ENCODE results near the gene ITPK1. TPM values are rescaled to one million over a fixed set of nuclear protein-coding genes. Genes with fewer than 3 reads are reported as not detected.

The ITPK1 gene
- polyA plus RNA-seq, 1 donor from 2014 or later = 43.1 TPM

DNA sequence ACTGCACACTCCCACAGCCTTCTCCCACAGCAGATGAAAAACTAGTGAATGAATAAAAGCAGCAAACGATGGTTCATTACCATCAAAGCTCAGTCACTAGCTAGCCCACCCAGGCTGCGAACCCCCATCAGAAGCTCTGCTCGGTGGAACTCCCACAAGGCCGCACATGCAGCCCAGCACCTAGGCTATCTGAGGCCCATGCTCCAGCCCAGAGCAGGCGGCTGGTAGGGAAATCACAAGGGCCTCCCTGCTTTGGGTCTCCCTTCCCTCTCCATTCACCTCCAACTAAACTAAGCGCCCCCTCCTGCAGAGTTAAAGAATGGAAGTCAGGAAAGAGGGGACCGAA, 69.0 kb downstream of the ITPK1 start:
- Mint-ChIP-seq H3K9me3 (no peaks in the 10 kb centered on the region), H3K36me3 (peaks cover 2% of the 10 kb centered on the region), H3K27ac (no peak overlapping the region), H3K4me1 (peaks cover 38 to 41% (median 40%) of the 10 kb centered on the region in 3 donors), H3K27me3 (peaks cover 2% of the 10 kb centered on the region), H3K4me3 (peak overlapping the region in 1 of 4 donors; percentile 57)

DNA sequence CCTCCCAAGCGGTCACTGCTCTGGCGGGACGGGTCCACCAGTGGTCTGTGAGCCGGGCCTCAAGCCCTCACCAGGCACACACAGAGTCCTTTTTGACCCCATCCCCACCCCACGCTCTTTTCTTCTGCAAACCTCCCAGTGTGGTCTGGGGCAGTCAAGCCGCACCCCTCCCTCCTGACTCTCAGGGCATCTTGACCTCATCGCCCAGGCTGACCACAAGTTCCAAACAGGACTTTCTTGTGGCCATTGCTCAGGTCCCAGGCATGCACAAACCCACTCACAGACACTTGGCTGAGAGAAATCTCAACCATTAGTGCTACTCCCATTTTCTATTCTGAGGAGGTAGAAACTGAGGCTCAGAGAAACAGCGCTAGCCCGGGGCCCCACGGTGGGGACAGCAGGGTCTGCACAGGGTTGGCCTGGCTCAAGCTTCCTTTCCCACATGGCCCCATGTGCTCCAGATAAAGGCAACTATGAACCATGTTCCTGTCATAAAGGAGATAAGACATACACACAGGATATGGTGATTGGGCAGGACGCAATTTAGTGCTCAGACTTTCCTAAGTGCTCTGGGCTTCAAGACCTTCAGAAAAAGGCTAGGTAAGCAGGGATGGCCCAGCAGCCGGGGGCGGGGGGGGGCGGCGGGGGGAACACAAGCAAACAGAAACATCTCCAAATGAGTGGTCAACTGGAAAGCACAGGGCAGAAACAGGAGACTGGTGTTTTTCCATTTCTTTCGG, 69.6 kb downstream of the ITPK1 start:
- H3K36me3 Mint-ChIP-seq = peaks cover 2% of the 10 kb centered on the region
- peaks cover 40 to 45% (median 44%) of the 10 kb centered on the region in 3 donors for H3K4me1 Mint-ChIP-seq
- H3K27me3 Mint-ChIP-seq = peaks cover 2% of the 10 kb centered on the region
- no peaks in the 10 kb centered on the region for H3K9me3 Mint-ChIP-seq
- H3K4me3 Mint-ChIP-seq = peak overlapping the region in 1 of 4 donors; percentile 57
- peak overlapping the region in 2 of 3 donors; percentile 16 to 82 for H3K27ac Mint-ChIP-seq

DNA sequence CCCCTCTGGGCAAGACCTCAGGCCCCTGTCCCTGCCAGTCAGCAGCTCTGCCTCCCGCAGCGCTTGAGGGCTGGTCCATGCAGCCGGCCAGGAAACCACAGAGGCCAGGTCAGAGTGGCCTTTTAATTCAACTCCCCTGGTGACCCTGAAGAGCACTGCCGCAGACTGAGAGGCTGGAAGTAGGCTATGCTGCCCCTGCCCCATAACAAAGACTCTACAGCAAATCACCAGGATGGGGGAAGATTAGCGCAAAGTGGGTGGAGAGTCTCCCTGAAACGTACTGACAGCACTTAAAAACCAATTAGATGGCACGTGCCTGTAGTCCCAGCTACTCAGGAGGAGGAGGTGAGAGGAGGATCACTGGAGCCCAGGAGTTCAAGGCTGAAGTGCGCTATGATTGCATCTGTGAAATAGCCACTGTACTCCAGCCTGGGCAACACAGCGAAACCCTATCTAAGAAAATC, 70.5 kb downstream of the ITPK1 start:
- H3K27ac Mint-ChIP-seq = peak overlapping the region in 2 of 3 donors; percentile 25 to 82
- H3K4me1 Mint-ChIP-seq = peaks cover 48 to 53% (median 51%) of the 10 kb centered on the region in 3 donors
- H3K27me3 Mint-ChIP-seq = peaks cover 2% of the 10 kb centered on the region
- H3K9me3 Mint-ChIP-seq = no peaks in the 10 kb centered on the region
- peak overlapping the region in 2 of 4 donors; percentile 5 to 61 for H3K4me3 Mint-ChIP-seq
- peaks cover 2% of the 10 kb centered on the region for H3K36me3 Mint-ChIP-seq

DNA sequence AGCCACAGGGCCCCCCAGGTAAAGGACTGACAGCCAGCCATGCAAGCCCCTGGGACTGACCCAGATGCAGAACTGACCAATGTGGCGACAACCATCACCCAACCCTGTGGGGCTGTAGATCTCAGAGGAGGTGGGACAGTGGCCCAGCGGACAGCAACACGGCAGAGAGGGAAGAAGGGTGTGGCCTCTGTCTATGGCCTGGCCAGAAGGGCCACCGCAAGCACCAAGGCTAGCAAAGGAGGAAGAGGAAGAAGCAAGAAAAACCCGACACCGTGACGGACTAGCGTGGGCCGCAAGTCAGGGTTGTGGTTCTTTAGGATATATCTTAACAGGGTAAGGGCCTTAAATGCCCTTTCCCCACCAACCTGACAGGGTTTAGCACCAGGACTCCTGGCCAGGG, 71.2 kb downstream of the ITPK1 start:
- peaks cover 48 to 53% (median 51%) of the 10 kb centered on the region in 3 donors for H3K4me1 Mint-ChIP-seq

DNA sequence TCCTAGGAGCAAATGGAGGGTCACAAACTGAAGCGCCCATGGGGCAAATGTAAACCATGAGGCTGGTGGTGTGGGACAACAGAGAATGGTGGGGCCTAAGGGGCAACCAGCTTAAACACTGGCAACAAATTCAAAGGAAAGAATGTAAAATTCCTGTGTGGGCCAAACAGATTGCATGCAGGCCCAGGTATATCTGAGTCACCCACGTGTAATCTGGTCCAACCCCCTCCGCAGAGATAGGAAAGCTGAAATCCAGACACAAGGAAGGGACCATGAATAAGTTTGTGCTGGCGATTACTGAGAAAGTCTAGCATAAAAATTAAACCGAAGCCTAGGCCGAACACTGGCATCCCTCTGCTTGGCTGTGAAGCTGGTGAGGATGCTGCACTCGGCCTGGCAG, 71.6 kb downstream of the ITPK1 start:
- Mint-ChIP-seq H3K27ac (peak overlapping the region; percentile 25 to 89 (median 74)), H3K36me3 (peaks cover 2% of the 10 kb centered on the region), H3K4me1 (peaks cover 48 to 55% (median 53%) of the 10 kb centered on the region in 3 donors), H3K27me3 (peaks cover 2% of the 10 kb centered on the region), H3K4me3 (peak overlapping the region in 3 of 4 donors; percentile 5 to 82 (median 61)), H3K9me3 (no peaks in the 10 kb centered on the region)

More for the DNA sequence above, 71.2 kb downstream of the ITPK1 start:
- no peaks in the 10 kb centered on the region for H3K9me3 Mint-ChIP-seq
- H3K4me3 Mint-ChIP-seq = peak overlapping the region in 3 of 4 donors; percentile 5 to 82 (median 61)
- peak overlapping the region; percentile 25 to 82 (median 80) for H3K27ac Mint-ChIP-seq
- H3K36me3 Mint-ChIP-seq = peaks cover 2% of the 10 kb centered on the region
- H3K27me3 Mint-ChIP-seq = peaks cover 2% of the 10 kb centered on the region

DNA sequence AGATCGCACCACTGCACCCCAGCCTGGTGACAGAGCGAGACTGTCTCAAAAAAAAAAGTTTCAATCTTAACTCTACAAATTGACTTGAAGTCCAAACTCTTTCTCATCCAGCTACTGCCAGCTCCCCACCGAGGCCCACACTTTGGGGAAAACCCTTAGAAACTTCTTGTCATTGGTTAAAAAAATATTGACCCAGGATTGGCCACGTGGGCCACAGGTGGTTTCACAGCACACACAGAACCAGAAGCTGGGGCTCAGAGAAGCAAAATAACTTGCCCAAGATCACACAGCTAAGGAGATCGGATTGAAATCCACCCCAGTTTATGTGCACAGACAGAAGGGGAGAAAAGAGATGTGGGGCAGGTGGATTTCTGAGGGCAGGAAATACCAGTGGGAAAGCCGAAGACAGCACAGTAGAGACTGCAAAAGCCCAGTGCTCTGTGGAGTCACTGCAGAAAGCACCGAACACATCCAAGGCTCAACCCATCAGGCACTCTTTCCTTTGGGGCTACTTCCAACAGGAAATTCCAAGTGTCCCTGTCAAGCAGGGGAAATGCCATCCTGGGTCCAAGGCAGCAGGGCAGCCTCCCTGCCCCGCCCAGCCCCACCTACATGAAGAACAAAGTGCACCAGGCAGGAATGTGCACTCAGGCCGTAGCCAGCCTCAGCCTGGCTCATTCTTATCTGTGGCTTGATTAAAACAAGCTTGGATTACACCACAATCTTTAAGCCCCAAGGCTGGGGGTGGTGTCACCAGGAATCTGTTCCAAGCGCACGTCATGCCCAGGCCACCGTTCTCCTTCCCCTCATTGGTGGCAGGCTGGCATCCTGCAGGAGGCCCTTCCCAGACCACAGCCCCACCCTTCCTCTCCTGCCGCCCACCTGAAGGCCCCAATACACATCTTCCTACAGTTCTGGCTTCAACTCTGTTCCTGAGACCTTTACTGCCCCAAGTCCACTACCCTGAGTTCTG, 72.5 kb downstream of the ITPK1 start:
- H3K9me3 Mint-ChIP-seq = no peaks in the 10 kb centered on the region
- H3K27ac Mint-ChIP-seq = peak overlapping the region; percentile 50 to 91 (median 89)
- peak overlapping the region in 3 of 4 donors; percentile 18 to 68 (median 30) for H3K4me3 Mint-ChIP-seq
- H3K27me3 Mint-ChIP-seq = peaks cover 2% of the 10 kb centered on the region
- H3K36me3 Mint-ChIP-seq = peaks cover 5% of the 10 kb centered on the region
- H3K4me1 Mint-ChIP-seq = peaks cover 51 to 59% (median 58%) of the 10 kb centered on the region in 3 donors

DNA sequence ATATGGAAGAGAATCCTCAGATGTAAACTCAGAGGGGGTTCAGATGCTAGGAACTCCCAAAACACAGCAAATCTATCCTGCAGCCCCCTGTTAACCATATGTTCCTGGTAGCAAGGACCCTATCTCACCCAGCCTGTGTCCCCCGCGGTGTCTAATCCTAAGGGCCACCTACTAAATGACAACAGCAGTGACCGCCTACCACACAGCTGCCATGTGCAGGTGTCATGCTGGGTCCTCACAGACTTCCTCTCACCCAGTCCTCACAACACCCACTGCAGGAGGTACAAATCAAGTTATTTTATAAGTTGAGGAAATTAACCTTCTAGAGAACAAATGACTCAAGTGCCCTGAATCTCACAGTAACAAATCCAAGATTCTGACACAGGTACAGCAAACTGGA, 73.9 kb downstream of the ITPK1 start:
- H3K9me3 Mint-ChIP-seq = no peaks in the 10 kb centered on the region
- H3K36me3 Mint-ChIP-seq = peaks cover 5% of the 10 kb centered on the region
- peaks cover 2% of the 10 kb centered on the region for H3K27me3 Mint-ChIP-seq
- peak overlapping the region in 1 of 4 donors; percentile 32 for H3K4me3 Mint-ChIP-seq
- H3K4me1 Mint-ChIP-seq = peaks cover 50 to 67% (median 64%) of the 10 kb centered on the region in 3 donors
- H3K27ac Mint-ChIP-seq = peak overlapping the region; percentile 14 to 91 (median 85)

DNA sequence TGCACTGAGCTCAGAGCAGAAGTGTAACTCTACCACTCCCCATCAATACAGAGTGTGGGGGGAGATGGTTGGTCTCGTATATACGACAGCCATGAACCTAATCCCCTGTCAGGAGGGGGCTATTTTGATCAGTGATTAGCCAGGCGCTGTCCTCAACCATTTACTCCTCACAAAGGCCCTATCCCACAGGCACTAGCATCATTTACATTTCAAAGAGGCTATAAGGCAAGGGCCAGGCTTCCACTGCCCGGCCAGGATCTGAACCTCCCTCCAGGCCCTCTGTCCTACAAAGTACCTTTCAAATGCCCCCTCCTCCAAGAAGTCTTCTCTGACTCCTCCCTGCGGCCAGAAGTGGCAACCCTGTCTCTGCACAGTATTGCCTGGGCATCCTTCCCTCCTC, 74.7 kb downstream of the ITPK1 start:
- Mint-ChIP-seq H3K9me3 (no peaks in the 10 kb centered on the region), H3K4me1 (peaks cover 49 to 63% (median 60%) of the 10 kb centered on the region in 3 donors), H3K27me3 (peaks cover 2% of the 10 kb centered on the region), H3K27ac (peak overlapping the region; percentile 72 to 91 (median 85)), H3K36me3 (peaks cover 5% of the 10 kb centered on the region), H3K4me3 (peak overlapping the region in 3 of 4 donors; percentile 2 to 48 (median 17))

DNA sequence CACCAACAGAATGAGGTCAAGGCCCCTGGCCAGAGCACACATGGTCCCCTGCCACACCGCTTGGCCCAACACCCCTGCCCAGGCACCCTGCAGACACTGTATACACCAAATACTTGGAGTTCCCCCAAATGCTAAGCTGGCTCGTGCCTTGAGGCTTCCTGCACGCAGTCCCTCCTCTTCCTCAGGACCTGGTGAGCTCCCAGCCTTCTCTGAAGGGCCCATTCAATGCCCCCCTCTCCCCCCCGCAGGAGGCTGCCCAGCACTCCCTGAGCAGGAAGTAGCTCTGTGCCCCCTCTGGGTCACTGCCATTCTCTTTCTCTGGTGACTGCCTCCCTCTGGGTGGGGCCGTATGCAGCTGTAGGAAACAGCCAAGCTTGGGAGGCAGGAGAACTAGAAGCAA, 75.3 kb downstream of the ITPK1 start:
- H3K27me3 Mint-ChIP-seq = peaks cover 2% of the 10 kb centered on the region
- H3K36me3 Mint-ChIP-seq = peaks cover 5% of the 10 kb centered on the region
- H3K27ac Mint-ChIP-seq = peak overlapping the region; percentile 72 to 91 (median 73)
- H3K4me3 Mint-ChIP-seq = peak overlapping the region in 2 of 4 donors; percentile 2 to 48
- peaks cover 43 to 58% (median 58%) of the 10 kb centered on the region in 3 donors for H3K4me1 Mint-ChIP-seq
- no peaks in the 10 kb centered on the region for H3K9me3 Mint-ChIP-seq

DNA sequence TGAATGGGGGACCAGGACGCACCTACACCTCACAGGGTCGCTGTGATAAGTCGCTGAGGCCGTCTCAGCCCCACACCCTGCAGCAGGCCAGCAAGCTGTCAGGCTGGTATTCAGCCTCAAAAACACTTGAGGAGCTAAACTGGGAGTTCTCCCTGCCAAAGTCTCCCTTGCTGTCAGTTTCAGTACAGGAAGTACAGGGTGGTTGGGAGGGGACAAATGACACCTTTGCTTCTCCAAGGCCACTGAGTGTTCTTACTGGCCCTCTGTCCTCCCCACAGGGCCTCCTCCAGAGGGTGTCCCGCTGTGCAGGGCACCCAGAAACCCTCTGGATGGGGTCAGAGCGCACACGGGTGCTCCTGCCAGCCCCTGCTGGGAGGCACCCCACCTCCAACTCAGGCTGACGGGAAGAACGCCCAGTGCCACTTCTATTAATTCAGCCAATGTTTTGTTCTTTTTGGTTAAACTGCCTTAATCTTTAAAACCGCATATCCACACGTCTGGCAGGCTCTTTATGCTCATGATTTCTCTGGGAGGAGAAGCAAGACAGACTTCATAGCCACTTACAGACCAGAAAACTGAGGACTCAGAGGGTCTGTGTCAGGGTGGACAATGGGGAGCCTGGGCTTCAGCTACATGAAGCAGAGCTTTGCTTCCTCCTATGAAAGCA, 75.9 kb downstream of the ITPK1 start:
- Mint-ChIP-seq H3K36me3 (peaks cover 5% of the 10 kb centered on the region), H3K4me1 (peaks cover 42 to 56% (median 55%) of the 10 kb centered on the region in 3 donors), H3K27me3 (peaks cover 2% of the 10 kb centered on the region), H3K27ac (peak overlapping the region in 2 of 3 donors; percentile 72 to 91), H3K4me3 (no peak overlapping the region), H3K9me3 (no peaks in the 10 kb centered on the region)

DNA sequence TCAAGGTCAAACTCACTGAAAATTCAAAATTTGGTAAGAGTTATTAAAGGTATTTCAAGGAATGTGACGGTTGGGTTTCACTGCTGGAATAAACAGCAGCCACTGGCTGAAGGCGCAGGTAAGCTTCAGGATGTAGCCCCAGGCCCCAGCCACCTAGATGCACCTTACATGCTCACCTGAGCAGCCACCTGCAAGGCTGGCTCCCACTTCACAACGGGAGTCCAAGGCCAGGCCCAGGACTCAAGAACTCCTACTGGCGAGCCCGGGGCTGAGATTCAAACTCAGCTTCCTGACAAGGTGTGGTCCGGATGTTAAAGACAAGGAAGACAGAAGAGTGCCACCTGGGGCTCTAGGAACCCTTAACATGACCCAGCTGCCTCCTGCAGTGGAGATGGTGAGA, 78.4 kb downstream of the ITPK1 start:
- Mint-ChIP-seq H3K27ac (peak overlapping the region; percentile 54 to 81 (median 76)), H3K9me3 (no peaks in the 10 kb centered on the region), H3K4me1 (peaks cover 51 to 59% (median 55%) of the 10 kb centered on the region in 3 donors), H3K27me3 (no peaks in the 10 kb centered on the region), H3K36me3 (peaks cover 3% of the 10 kb centered on the region), H3K4me3 (no peak overlapping the region)

DNA sequence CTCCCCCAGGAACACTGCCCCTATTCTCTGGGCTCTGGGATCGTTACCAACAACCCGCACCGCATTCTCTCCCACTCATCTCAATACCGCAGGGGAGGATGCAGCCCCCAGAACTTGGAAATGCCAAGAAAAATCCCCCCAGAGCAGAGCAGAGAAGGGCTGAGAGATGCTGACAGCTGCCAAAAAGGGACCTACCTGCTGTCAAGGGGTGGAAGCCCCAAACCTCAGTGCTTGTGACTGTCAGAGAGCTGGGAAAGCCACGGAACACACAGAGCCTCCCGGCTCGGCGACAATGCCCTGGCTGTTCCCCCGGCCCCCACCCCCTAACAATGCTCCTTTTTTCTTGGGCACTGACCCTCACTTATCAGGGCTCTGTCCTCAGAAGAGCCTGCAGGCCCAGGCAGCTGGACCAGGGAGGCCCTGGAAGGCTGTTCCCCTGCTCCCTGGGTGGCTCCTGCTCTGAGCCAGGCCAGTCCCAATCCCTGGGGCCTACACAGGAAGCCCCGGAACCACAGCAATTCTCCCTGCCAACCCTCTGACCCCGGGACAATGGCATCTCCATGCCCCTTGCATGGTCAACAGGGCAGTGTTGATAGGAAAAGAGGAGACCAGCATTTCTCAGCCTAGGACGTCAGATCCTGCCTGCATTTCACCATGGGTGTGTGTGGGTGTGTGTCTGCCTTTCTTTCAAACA, 78.9 kb downstream of the ITPK1 start:
- Mint-ChIP-seq H3K27me3 (no peaks in the 10 kb centered on the region), H3K4me1 (peaks cover 51 to 57% (median 55%) of the 10 kb centered on the region in 3 donors), H3K9me3 (no peaks in the 10 kb centered on the region), H3K27ac (peak overlapping the region; percentile 81 to 86 (median 85)), H3K4me3 (peak overlapping the region in 2 of 4 donors; percentile 26 to 37), H3K36me3 (peaks cover 3% of the 10 kb centered on the region)

DNA sequence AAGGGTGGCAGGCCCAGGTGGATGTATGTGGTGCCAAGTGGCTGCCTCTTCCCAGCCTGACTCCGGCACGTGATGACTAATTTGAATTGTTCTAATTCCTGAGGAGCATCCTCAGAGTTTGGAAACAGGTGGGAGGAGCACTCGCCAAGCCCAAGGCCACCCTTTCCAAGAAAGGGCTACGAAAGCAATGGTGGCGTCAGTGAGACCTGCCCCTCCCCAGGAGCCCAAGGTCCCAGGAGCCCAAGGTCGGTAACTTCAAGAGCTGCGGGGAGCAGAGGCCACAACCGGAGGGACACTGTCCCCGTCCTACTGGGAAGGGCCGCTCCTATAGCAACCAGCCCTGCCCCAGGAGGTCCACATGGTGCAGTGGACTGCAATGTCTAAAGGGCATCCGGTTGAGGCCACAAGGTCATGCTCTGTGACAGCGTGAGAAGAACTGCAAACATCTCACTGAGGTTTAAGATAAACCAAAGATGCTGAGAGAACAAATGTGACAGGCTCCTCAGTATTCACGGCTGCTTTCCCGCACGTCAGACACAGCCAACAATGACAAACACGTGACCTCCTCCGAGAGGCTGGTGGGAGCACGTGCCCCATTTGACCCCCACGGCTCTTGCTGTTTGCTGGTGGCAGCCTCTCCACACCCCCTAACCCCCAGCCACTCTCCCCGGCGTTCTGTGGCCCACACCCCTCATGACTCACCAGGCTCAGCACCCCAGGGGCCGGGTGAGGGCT, 79.6 kb downstream of the ITPK1 start:
- no peaks in the 10 kb centered on the region for H3K27me3 Mint-ChIP-seq
- H3K4me3 Mint-ChIP-seq = peak overlapping the region in 3 of 4 donors; percentile 26 to 68 (median 44)
- no peaks in the 10 kb centered on the region for H3K9me3 Mint-ChIP-seq
- peak overlapping the region; percentile 81 to 86 (median 85) for H3K27ac Mint-ChIP-seq
- peaks cover 48 to 54% (median 52%) of the 10 kb centered on the region in 3 donors for H3K4me1 Mint-ChIP-seq
- peaks cover 3% of the 10 kb centered on the region for H3K36me3 Mint-ChIP-seq

Measured in IgD-negative memory B cell (primary cell).